Measurements from ENCODE around the gene KRTAP19-2.

DNA sequence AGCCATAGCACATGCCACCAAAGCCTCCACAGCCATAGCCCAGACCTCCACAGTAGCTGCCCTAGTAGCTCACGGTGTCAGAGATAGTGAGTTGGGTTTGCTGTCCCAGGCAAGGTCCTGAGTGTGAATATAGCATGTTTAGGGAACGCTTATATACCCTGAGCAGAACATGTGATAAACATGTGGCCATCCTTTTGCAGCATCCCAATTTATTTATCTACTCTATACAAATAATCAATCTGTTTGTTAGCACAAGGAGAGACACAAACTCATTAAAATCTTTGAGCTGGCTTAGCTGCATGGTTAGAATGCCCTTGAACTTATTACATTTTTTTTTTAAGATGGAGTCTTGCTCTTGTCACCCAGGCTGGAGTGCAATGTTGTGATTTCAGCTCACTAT lies at the start of gene KRTAP19-2:
- TF ChIP-seq, protein P1, sequence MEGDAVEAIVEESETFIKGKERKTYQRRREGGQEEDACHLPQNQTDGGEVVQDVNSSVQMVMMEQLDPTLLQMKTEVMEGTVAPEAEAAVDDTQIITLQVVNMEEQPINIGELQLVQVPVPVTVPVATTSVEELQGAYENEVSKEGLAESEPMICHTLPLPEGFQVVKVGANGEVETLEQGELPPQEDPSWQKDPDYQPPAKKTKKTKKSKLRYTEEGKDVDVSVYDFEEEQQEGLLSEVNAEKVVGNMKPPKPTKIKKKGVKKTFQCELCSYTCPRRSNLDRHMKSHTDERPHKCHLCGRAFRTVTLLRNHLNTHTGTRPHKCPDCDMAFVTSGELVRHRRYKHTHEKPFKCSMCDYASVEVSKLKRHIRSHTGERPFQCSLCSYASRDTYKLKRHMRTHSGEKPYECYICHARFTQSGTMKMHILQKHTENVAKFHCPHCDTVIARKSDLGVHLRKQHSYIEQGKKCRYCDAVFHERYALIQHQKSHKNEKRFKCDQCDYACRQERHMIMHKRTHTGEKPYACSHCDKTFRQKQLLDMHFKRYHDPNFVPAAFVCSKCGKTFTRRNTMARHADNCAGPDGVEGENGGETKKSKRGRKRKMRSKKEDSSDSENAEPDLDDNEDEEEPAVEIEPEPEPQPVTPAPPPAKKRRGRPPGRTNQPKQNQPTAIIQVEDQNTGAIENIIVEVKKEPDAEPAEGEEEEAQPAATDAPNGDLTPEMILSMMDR (IDR thresholded peaks at IDR 0.05; ENCODE audit: low read depth, low read length, missing input control) = no peak
- TF ChIP-seq JUND (IDR thresholded peaks at IDR 0.05) (no peak), FOXA1 (IDR thresholded peaks at IDR 0.05) (no peak), TAF1 (conservative IDR thresholded peaks at IDR 0.05) (no peak), RAD21 (IDR thresholded peaks at IDR 0.05) (no peak), NR2F2 (IDR thresholded peaks at IDR 0.05) (no peak), HNF4A (conservative IDR thresholded peaks at IDR 0.05) (no peak), YY1 (IDR thresholded peaks at IDR 0.05) (no peak), FOXA2 (IDR thresholded peaks at IDR 0.05) (no peak), RXRA (IDR thresholded peaks at IDR 0.05) (no peak)
- TF ChIP-seq, protein P2, sequence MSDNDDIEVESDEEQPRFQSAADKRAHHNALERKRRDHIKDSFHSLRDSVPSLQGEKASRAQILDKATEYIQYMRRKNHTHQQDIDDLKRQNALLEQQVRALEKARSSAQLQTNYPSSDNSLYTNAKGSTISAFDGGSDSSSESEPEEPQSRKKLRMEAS (IDR thresholded peaks at IDR 0.05) = no peak
- TF ChIP-seq, protein P3, sequence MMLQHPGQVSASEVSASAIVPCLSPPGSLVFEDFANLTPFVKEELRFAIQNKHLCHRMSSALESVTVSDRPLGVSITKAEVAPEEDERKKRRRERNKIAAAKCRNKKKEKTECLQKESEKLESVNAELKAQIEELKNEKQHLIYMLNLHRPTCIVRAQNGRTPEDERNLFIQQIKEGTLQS (IDR thresholded peaks at IDR 0.05) = no peak
- TF ChIP-seq, protein P4, sequence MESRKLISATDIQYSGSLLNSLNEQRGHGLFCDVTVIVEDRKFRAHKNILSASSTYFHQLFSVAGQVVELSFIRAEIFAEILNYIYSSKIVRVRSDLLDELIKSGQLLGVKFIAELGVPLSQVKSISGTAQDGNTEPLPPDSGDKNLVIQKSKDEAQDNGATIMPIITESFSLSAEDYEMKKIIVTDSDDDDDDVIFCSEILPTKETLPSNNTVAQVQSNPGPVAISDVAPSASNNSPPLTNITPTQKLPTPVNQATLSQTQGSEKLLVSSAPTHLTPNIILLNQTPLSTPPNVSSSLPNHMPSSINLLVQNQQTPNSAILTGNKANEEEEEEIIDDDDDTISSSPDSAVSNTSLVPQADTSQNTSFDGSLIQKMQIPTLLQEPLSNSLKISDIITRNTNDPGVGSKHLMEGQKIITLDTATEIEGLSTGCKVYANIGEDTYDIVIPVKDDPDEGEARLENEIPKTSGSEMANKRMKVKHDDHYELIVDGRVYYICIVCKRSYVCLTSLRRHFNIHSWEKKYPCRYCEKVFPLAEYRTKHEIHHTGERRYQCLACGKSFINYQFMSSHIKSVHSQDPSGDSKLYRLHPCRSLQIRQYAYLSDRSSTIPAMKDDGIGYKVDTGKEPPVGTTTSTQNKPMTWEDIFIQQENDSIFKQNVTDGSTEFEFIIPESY (IDR thresholded peaks at IDR 0.05) = no peak

Data from liver (tissue), 3 donors.